ENCODE measurements around the gene PHACTR1. TPM values are rescaled to one million over a fixed set of nuclear protein-coding genes. Genes with fewer than 3 reads are reported as not detected.

The PHACTR1 gene
- total RNA-seq, 4 donors from 2014 or later: 1.2 to 3.2 (median 1.6) TPM; not detected in 1

DNA sequence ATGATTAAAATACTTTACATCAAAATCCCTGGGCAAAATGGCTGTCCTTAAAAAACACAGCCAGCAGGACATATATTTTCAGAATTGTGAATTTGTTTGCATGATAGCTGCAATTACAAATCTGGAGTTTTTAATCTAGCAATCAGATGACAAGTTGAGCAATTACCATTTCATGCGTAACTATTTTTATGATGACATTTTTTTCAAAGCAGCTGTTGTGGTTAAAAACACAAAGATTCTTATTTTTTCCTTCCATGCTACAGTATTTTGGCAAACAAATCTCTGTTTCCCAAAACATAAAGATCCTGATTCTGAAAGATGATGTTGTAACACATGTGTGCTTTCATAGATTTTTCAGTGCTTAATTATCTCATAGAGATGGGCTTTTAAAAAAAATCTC is 90.2 kb downstream of the PHACTR1 start:
- TF ChIP-seq, protein P1, sequence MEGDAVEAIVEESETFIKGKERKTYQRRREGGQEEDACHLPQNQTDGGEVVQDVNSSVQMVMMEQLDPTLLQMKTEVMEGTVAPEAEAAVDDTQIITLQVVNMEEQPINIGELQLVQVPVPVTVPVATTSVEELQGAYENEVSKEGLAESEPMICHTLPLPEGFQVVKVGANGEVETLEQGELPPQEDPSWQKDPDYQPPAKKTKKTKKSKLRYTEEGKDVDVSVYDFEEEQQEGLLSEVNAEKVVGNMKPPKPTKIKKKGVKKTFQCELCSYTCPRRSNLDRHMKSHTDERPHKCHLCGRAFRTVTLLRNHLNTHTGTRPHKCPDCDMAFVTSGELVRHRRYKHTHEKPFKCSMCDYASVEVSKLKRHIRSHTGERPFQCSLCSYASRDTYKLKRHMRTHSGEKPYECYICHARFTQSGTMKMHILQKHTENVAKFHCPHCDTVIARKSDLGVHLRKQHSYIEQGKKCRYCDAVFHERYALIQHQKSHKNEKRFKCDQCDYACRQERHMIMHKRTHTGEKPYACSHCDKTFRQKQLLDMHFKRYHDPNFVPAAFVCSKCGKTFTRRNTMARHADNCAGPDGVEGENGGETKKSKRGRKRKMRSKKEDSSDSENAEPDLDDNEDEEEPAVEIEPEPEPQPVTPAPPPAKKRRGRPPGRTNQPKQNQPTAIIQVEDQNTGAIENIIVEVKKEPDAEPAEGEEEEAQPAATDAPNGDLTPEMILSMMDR (IDR thresholded peaks at IDR 0.05): no peak
- no peak for TF ChIP-seq POLR2AphosphoS5 (IDR thresholded peaks at IDR 0.05)
- no peak for TF ChIP-seq POLR2A (IDR thresholded peaks at IDR 0.05)
- TF ChIP-seq EP300 (IDR thresholded peaks at IDR 0.05; ENCODE audit: low read depth): no peak
- Histone ChIP-seq H3K27me3 (no peaks in the 10 kb centered on the region), H3K4me3 (no peak overlapping the region), H3K9me3 (no peaks in the 10 kb centered on the region), H3K27ac (no peak overlapping the region), H3K36me3 (no peaks in the 10 kb centered on the region), H3K4me1 (no peaks in the 10 kb centered on the region)
- WGBS, 2 donors (ENCODE audit: low coverage in 1 of 2): 73% methylated on average over 1 of the region's 1 CpG; no CpG with 5 or more reads in 1 of the 2 donors
- in situ Hi-C loops (cut with MboI; ENCODE audit: low pct_ligation_motif_present in 1 of 4, low pct_unique_long_range_greater_than_20kb in 1 of 4, low sequenced_read_pairs in 3 of 4): no loop called here
- DNase-seq: no peak
- intact Hi-C loops (cut with DNase I; ENCODE audit: low total_unique reads): no loop called here

DNA sequence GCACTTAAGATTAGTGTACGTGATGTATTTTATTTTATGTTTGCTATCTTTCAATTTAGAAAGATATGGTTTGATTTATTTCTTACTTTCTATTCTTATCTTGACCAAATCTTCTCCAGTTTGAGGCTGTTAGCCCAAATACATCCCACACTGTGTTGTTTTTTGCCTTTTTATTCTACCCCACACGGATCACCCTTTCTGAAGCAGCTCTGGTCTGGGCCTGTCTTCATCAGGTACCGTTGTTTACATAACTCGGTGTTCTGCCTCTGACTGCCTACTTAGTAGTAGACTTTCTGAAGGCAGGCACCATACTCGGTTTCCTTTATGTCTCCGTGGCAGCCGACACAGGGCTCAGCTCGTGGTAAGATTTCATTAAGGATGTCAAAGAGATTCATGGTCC is 95.0 kb downstream of the PHACTR1 start:
- Histone ChIP-seq H3K27me3 (no peaks in the 10 kb centered on the region), H3K27ac (no peak overlapping the region), H3K36me3 (no peaks in the 10 kb centered on the region), H3K4me1 (no peaks in the 10 kb centered on the region), H3K4me3 (no peak overlapping the region), H3K9me3 (no peaks in the 10 kb centered on the region)
- in situ Hi-C loops (cut with MboI; ENCODE audit: low pct_ligation_motif_present in 1 of 4, low pct_unique_long_range_greater_than_20kb in 1 of 4, low sequenced_read_pairs in 3 of 4): no loop called here
- TF ChIP-seq POLR2A (IDR thresholded peaks at IDR 0.05): no peak
- TF ChIP-seq, protein P1 (IDR thresholded peaks at IDR 0.05): no peak
- TF ChIP-seq POLR2AphosphoS5 (IDR thresholded peaks at IDR 0.05): no peak
- TF ChIP-seq EP300 (IDR thresholded peaks at IDR 0.05; ENCODE audit: low read depth): no peak
- intact Hi-C loops (cut with DNase I; ENCODE audit: low total_unique reads): no loop called here
- DNase-seq: no peak
- WGBS, 2 donors (ENCODE audit: low coverage in 1 of 2): 74 to 86% methylated on average over 8 of the region's 8 CpGs

DNA sequence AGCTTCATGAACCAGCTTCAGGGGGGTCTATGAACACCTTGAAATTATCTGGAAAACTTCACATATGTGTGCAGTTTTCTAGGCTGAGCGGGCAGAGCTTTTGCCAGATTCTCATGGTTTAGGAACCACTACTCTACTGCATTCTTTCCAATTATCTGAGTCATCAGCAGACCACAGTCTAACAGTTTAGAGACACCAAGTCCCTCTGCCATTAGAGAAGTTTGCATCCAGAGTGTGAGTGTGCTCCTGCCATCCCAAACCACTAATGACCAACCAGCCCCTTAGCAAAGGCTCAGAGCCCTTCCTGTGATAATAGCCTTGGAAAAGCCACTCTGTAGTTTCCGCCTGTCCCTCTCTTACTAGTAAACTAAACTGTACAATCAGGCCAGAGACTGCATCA is 96.8 kb downstream of the PHACTR1 start:
- TF ChIP-seq EP300 (IDR thresholded peaks at IDR 0.05; ENCODE audit: low read depth): no peak
- no peak for TF ChIP-seq POLR2A (IDR thresholded peaks at IDR 0.05)

DNA sequence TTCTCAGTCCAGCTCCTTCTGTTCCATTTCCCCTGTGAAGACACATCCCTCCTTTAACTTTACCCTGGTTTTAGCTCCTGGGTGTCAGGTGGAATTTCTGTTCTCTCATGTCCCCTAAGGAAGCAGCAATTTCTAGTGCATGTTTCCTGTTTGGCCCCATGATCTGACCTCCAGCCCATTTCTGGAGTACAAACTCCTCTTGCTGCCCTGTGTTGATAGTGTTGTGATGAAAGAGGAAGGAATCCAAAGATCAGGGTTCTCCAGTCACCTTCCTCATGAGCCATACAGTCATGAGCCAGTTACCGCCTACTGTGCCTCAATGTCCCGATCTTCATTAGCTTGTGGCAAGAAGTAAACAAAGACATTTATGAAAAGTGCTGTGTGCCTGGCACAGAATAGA is 97.4 kb downstream of the PHACTR1 start:
- Histone ChIP-seq H3K9me3 (no peaks in the 10 kb centered on the region), H3K27ac (no peak overlapping the region), H3K4me1 (no peaks in the 10 kb centered on the region), H3K27me3 (no peaks in the 10 kb centered on the region), H3K36me3 (no peaks in the 10 kb centered on the region), H3K4me3 (no peak overlapping the region)
- no peak for TF ChIP-seq POLR2AphosphoS5 (IDR thresholded peaks at IDR 0.05)
- TF ChIP-seq POLR2A (IDR thresholded peaks at IDR 0.05): no peak
- TF ChIP-seq EP300 (IDR thresholded peaks at IDR 0.05; ENCODE audit: low read depth): no peak
- TF ChIP-seq, protein P1 (IDR thresholded peaks at IDR 0.05): no peak
- in situ Hi-C loops (cut with MboI; ENCODE audit: low pct_ligation_motif_present in 1 of 4, low pct_unique_long_range_greater_than_20kb in 1 of 4, low sequenced_read_pairs in 3 of 4): no loop called here
- WGBS, 2 donors (ENCODE audit: low coverage in 1 of 2): 80 to 98% methylated on average over 2 of the region's 2 CpGs
- DNase-seq: no peak
- intact Hi-C loops (cut with DNase I; ENCODE audit: low total_unique reads): no loop called here

More for the DNA sequence above, 96.8 kb downstream of the PHACTR1 start:
- WGBS, 2 donors (ENCODE audit: low coverage in 1 of 2): 74 to 83% methylated on average over 1 to 2 of the region's 2 CpGs
- no peak overlapping the region for H3K27ac ChIP-seq
- H3K4me3 ChIP-seq: no peak overlapping the region
- H3K4me1 ChIP-seq: no peaks in the 10 kb centered on the region
- H3K27me3 ChIP-seq: no peaks in the 10 kb centered on the region
- no peaks in the 10 kb centered on the region for H3K36me3 ChIP-seq
- intact Hi-C loops (cut with DNase I; ENCODE audit: low total_unique reads) (no loop called here), in situ Hi-C loops (cut with MboI; ENCODE audit: low pct_ligation_motif_present in 1 of 4, low pct_unique_long_range_greater_than_20kb in 1 of 4, low sequenced_read_pairs in 3 of 4) (no loop called here)
- no peaks in the 10 kb centered on the region for H3K9me3 ChIP-seq
- DNase-seq: no peak

DNA sequence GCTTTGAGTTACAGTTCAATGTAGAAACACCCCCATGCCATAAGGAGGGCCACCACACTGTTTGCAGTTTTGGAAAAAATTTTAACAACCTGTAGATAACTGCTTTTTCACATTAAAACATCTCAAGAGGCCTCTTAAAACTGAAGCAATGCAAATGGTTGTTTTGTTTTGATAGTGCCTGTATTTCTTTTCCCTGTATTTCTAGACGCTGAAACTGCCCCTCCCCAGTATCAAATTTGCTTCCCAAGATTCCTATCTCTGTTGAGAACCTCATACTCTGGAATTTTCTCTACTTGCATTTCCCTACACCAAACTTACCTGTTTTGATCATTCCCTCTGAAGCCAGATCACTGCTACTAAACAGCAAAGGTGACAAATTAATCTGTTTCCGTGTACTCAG is 98.5 kb downstream of the PHACTR1 start:
- no peak overlapping the region for H3K4me3 ChIP-seq
- H3K27ac ChIP-seq: no peak overlapping the region
- in situ Hi-C loops (cut with MboI; ENCODE audit: low pct_ligation_motif_present in 1 of 4, low pct_unique_long_range_greater_than_20kb in 1 of 4, low sequenced_read_pairs in 3 of 4): no loop called here
- TF ChIP-seq POLR2A (IDR thresholded peaks at IDR 0.05) (no peak), POLR2AphosphoS5 (IDR thresholded peaks at IDR 0.05) (no peak), EP300 (IDR thresholded peaks at IDR 0.05; ENCODE audit: low read depth) (no peak)
- TF ChIP-seq, protein P1 (IDR thresholded peaks at IDR 0.05): no peak
- H3K27me3 ChIP-seq: no peaks in the 10 kb centered on the region
- no peak for DNase-seq
- intact Hi-C loops (cut with DNase I; ENCODE audit: low total_unique reads): no loop called here
- no peaks in the 10 kb centered on the region for H3K4me1 ChIP-seq
- H3K9me3 ChIP-seq: no peaks in the 10 kb centered on the region
- no peaks in the 10 kb centered on the region for H3K36me3 ChIP-seq
- WGBS, 2 donors (ENCODE audit: low coverage in 1 of 2): 20 to 59% methylated on average over 2 of the region's 2 CpGs
